ENCODE results near the gene COMMD8.

Gene COMMD8

DNA sequence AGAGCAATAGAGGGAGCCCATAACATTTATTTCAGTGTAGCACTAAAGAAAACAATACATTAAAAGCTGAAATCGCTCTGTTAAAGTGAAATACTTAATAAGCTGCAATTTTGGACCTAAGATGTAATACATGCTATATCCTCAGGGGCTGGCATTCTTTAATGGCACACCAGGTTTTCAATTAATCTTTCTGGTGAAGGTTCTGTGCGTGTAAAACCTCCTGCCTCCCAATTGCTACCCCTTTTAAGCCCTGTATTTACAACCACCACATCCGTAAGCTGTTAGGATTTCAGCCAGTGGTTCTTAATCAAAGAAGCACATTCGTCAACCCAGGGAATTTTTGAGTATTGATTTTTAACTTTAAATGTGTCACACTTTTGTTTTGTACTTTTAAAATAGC, 7.6 kb upstream of the COMMD8 start:
- DNase-seq = no peak

- DNase-seq = no peak
Observed at GRCh38 chr4:47469951-47470350, 6.4 kb upstream of the COMMD8 start.

GRCh38 chr4:47468706-47469365, 5.3 kb upstream of the COMMD8 start:
- no peak for DNase-seq

DNA sequence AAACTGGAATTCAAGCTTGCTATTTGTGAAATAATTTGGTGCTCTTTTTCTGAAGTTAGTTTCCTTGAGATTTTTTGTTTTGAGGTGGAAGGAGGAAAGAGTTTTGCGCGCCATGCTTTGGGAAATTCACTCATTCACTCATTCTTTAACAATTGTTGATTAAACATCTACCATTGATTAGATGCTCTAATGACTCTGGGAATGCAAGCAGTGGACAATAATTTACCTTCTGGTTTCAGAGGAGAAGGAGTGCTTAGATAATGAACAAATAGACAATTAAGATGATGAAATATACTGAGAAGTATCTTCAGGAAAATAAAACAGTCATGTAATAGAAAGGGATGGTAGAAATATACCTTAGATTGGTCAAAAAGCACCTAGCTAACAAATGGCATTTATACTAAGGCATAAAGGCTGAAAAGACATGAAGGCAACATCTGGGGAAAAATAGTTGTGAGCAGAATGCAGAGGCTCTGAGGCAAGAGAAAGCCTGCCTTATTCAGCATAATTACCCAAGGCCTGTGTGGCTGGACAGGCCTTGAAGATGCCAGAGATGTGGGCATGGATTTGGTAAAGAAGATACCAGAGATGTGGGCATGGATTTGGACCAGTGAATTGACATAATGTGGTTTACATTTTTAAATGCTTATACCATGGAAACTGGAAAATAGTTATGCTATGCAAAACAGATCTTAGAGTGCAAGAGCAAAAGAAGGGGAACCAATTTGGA, 2.7 kb upstream of the COMMD8 start:
- no peak for DNase-seq

DNA sequence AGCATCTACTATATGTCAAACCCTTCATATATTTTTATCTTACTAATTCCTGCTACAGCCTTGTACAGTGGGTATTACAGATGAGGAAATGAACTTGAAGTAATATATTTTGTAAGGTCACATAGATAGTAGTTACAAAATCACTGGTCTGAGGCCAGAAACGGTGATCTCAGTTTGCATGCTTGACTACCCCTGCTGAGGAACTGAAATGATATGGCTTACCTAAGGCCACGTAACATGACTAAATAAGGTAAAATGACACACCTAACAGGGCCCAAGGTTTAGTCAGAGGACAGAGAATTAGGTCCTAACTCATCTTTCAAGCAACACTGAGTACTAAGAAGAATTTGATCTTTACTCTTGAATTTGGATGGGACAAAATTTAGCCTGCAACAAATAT, 1.5 kb upstream of the COMMD8 start:
- no peak for DNase-seq

- DNase-seq = no peak
Observed at GRCh38 chr4:47462799-47463234, 685 bp downstream of the COMMD8 start.

DNA sequence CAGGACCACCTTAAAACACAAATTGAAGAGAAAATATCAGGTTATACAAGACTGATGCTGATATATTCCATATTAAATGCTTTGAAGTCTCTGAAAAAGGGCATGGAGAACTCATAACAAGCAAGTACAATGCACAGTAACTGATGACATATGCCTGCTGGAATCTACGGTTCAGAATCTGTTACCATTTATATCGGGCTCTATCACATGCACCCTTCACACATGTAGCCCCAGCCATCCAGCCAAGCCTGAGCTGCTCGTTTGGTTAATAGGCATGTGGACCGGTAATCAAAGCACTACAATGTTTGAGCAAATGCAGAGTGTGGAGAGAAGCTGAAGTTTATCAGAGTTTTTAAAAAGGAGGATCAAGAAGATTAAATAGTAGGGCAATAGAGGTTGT, 11.8 kb downstream of the COMMD8 start:
- no peak for DNase-seq

GRCh38 chr4:47444031-47444430, 19.5 kb downstream of the COMMD8 start:
- DNase-seq = no peak

DNA sequence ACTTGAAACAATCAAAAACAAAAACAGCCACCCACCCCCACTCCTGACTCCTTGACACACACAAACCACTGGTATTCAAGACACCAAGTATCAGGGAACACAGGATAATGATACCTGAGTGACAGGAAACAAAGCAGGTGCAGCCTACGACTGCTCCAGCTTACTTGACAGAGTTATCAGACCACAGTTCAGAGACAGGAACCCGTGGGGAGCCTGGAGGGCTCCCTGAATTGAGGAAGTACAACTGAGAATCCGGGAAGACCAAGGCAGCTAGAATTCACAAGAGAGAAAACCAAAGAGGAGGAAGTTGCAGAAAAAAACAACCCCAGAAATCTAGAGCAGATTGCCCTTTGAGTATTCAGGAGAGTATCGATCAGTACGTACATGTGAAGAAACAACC, 20.5 kb downstream of the COMMD8 start:
- DNase-seq = no peak

GRCh38 chr4:47434931-47435330, 28.6 kb downstream of the COMMD8 start:
- no peak for DNase-seq

- DNase-seq = no peak
Observed at GRCh38 chr4:47432749-47433148, 30.8 kb downstream of the COMMD8 start.

DNA sequence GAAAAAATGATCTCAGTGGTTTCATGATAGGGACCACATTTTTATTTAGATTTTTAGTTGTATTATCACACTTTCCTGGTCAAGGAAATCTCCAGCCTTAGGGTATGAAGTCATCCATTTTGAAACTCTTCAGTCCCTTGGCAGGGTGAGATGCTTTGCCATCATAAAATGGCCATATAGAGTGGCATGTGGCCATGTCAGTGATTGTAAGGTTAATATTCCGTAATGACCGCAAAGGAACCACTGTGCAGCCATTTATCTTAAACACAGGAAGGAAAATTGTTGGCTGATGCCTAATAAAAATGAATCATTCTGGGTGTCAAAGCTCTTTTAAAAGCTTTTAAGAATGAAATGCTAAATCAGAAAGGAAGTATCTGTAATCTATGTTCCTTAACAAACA, 35.6 kb downstream of the COMMD8 start:
- no peak for DNase-seq

DNA sequence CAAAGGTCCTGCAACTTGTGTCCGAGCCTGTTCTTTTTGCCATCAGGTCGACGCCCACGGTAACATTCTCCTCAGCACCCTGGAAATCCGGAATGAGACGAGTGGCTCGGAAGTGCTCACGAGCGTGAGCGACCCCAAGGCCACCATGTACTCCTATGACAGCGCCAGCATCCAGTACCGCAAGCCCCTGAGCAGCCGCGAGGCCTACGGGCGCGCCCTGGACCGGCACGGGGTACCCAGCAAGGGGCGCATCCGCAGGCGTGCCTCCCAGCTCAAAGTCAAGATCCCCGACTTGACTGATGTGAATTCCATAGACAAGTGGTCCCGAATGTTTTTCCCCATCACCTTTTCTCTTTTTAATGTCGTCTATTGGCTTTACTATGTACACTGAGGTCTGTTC, 37.9 kb downstream of the COMMD8 start:
- DNase-seq = no peak

DNA sequence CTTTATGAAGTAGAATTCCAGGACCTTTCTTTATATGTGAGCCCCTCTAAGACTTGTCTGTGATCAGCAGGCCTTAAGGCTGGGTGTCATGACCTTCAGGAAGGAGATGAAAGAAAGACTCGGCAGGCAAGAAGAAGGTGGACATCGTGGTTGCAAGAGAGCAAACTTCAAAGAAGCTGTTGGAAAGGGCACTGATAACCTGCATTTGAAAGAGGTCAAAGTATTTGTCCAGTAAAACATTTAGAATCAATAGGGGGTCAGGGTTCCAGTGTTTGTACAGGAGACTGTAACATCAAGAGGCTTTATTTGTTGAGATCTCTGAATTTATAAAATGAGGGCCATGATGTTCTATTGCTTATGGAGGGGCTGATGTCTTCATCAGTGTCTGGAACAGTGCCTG, 44.2 kb downstream of the COMMD8 start:
- no peak for DNase-seq

DNA sequence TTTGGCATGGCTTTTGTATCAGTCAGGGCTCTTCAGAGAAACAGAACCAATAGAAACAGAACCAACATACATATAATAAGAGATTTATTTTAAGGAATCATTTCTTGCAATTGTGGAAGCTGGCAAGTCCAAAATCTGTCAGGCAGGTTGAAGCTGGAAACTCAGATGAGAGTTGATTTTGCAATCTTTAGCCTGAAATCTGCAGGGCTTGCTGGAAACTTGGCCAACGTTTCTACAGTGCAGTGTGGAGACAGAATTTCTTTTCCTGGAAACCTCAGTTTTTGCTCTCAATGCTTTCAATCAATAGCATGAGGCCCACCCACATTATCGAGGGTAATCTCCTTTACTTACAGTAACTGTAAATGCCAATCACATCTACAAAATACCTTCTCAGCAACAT, 45.4 kb downstream of the COMMD8 start:
- no peak for DNase-seq

- no peak for DNase-seq
Observed at GRCh38 chr4:47415719-47416118, 47.8 kb downstream of the COMMD8 start.

DNA sequence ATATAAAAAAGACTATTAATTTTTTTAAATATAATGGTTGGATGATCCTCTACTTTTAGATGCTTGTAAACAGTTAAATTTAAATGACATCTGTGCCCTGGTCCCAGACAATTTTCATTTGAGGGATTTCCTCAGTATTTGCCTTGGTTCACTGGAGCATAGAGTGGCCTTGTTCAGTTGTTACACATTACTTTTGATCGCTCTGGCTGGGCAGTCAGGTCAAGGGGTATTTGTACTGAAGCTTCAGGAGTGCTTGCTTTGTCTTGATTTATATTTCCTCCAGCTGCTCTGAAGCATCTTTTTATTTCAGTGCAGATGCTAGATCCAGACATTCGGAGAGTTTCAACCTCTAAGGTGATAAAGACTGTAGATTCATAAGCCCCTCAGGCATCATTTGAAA, 50.0 kb downstream of the COMMD8 start:
- DNase-seq = no peak

- no peak for DNase-seq
Observed at GRCh38 chr4:47410271-47410670, 53.2 kb downstream of the COMMD8 start.

- DNase-seq = no peak
Observed at GRCh38 chr4:47406408-47406807, 57.1 kb downstream of the COMMD8 start.
